ENCODE results near the gene ENC1. TPM values are rescaled to one million over a fixed set of nuclear protein-coding genes. Genes with fewer than 3 reads are reported as not detected.

Gene ENC1
- total RNA-seq, 1 donor from 2014 or later = 7.1 TPM

DNA sequence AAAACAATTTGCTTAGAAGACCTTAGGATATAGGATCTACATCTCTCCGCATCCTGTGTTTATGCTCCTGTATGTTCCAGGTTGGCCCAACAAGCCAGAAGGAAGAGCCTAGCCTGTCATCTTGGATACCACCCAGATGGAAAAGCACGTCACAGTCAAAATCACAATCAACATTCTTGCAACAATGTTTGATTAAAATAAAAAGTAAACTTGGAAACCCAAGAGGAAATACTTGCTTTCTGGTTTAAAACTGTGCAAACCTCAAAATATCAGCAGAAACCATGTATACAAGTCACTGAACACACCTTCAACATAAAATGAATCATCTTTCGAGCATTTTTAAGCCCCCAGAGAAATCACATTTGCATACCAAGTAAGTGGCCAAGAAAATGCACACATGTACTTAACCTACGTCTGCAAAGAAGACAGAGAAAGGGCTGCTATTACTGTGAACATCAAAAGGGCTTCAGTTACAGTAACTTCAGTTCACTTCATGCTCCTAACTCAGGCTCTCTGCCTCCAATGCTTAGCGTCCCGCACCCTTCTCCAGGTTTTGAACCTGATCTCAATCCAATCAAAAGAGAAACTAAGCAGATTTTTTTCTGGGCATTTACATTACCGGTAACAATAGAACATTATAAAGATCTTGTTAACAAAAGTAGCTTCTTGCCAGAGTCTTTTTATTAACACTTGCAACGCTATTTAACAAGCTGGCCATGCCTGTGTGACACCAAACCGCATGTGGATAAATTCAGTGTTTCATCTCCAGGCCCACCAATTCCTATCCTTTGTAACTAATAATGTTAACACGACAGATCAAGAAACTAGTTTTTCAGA, 1.3 kb downstream of the ENC1 start:
- H3K36me3 ChIP-seq = peaks cover 0 to 4% of the 10 kb centered on the region in 2 donors
- peak overlapping the region; percentile 69 to 81 for H3K4me3 ChIP-seq
- H3K27me3 ChIP-seq = no peaks in the 10 kb centered on the region
- no peaks in the 10 kb centered on the region for H3K9me3 ChIP-seq
- TF ChIP-seq CTCF (IDR thresholded peaks at IDR 0.05) = no peak
- no peak for TF ChIP-seq POLR2AphosphoS5 (IDR thresholded peaks at IDR 0.05; ENCODE audit: insufficient read depth in 1 of 2, low read depth in 1 of 2)
- TF ChIP-seq POLR2A (IDR thresholded peaks at IDR 0.05) = no peak
- DNase-seq (ENCODE audit: extremely low spot score in 2 of 2) = no peak
- peaks cover 38% of the 10 kb centered on the region for H3K4me1 ChIP-seq
- H3K27ac ChIP-seq = peak overlapping the region; percentile 80
- intact Hi-C loops (cut with DNase I) = no loop called here

DNA sequence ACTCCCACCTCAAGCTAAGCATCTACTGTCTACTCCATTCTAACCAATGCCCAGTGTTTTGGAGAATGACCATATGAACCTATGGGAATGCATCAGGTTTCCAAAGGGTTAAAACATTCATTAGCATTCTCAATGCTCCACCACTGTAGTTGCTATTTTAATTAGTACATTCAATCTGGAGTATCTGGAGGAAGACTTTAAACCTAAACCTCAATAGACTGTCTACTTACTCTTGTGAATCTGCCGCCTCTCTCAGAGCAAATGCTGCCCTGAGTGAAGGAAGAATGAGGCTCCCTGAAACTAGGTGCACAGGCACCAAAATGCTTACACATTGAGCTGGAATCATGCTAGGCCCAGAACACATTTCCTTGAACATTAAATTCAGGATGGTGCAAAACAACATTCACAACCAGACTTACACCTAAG, 2.0 kb downstream of the ENC1 start:
- peaks cover 38% of the 10 kb centered on the region for H3K4me1 ChIP-seq
- no peaks in the 10 kb centered on the region for H3K27me3 ChIP-seq
- intact Hi-C loops (cut with DNase I) = no loop called here
- H3K4me3 ChIP-seq = peak overlapping the region in 1 of 2 donors; percentile 81
- no peak overlapping the region for H3K27ac ChIP-seq
- TF ChIP-seq CTCF (IDR thresholded peaks at IDR 0.05) = no peak
- no peak for TF ChIP-seq POLR2A (IDR thresholded peaks at IDR 0.05)
- no peak for TF ChIP-seq POLR2AphosphoS5 (IDR thresholded peaks at IDR 0.05; ENCODE audit: insufficient read depth in 1 of 2, low read depth in 1 of 2)
- DNase-seq (ENCODE audit: extremely low spot score in 2 of 2) = no peak
- peaks cover 0 to 4% of the 10 kb centered on the region in 2 donors for H3K36me3 ChIP-seq
- no peaks in the 10 kb centered on the region for H3K9me3 ChIP-seq

GRCh38 chr5:74636552-74636951, 4.0 kb downstream of the ENC1 start:
- H3K27ac ChIP-seq = no peak overlapping the region
- no peak overlapping the region for H3K4me3 ChIP-seq
- DNase-seq (ENCODE audit: extremely low spot score in 2 of 2) = no peak
- peaks cover 47% of the 10 kb centered on the region for H3K4me1 ChIP-seq
- TF ChIP-seq POLR2AphosphoS5 (IDR thresholded peaks at IDR 0.05; ENCODE audit: insufficient read depth in 1 of 2, low read depth in 1 of 2) (no peak), CTCF (IDR thresholded peaks at IDR 0.05) (no peak), POLR2A (IDR thresholded peaks at IDR 0.05) (no peak)
- H3K9me3 ChIP-seq = no peaks in the 10 kb centered on the region
- peaks cover 0 to 4% of the 10 kb centered on the region in 2 donors for H3K36me3 ChIP-seq
- intact Hi-C loops (cut with DNase I) = no loop called here
- H3K27me3 ChIP-seq = no peaks in the 10 kb centered on the region

- Histone ChIP-seq H3K36me3 (peaks cover 0 to 4% of the 10 kb centered on the region in 2 donors), H3K27ac (no peak overlapping the region), H3K27me3 (no peaks in the 10 kb centered on the region), H3K4me1 (peaks cover 47% of the 10 kb centered on the region), H3K9me3 (no peaks in the 10 kb centered on the region), H3K4me3 (no peak overlapping the region)
- no peak for DNase-seq (ENCODE audit: extremely low spot score in 2 of 2)
- intact Hi-C loops (cut with DNase I) = no loop called here
- TF ChIP-seq POLR2AphosphoS5 (IDR thresholded peaks at IDR 0.05; ENCODE audit: insufficient read depth in 1 of 2, low read depth in 1 of 2) = no peak
- no peak for TF ChIP-seq POLR2A (IDR thresholded peaks at IDR 0.05)
- TF ChIP-seq CTCF (IDR thresholded peaks at IDR 0.05) = no peak
Observed at GRCh38 chr5:74636149-74636548, 4.4 kb downstream of the ENC1 start.
